ENCODE data around the gene FAM110C. TPM values are rescaled to one million over a fixed set of nuclear protein-coding genes. Genes with fewer than 3 reads are reported as not detected.
"Not testable (repeated sequence)": the region's sequence is repeated elsewhere in the genome, so short reads cannot be mapped to it uniquely, and the experiment has no call there.

The FAM110C gene
- polyA plus RNA-seq, 1 of the 3 experiments (the other 2 are of a cell fraction), result not detected

DNA sequence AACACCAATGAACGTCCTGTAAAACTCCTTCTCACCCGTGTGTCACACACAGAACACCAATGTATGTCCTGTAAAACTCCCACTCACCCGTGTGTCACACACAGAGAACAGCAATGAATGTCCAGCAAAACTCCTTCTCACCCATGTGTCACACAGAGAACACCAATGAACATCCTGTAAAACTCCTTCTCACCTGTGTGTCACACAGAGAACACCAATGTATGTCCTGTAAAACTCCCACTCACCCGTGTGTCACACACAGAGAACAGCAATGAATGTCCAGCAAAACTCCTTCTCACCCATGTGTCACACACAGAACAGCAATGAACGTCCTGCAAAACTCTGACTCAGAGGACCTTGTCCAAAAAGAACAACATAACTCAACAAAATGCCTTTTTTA, 22.3 kb upstream of the FAM110C start:
- H3K9me2 ChIP-seq; H3K4me1 ChIP-seq (ENCODE audit: control insufficient read depth in 1 of 2, insufficient read depth in 2 of 2, low read depth in 1 of 2, low read length in 1 of 2); H3K9ac ChIP-seq; H3K4me2 ChIP-seq; H3K27ac ChIP-seq (ENCODE audit: low read depth in 2 of 2, low read length in 1 of 2); H3K36me3 ChIP-seq (replicated peaks in 1 of 2; ENCODE audit: control insufficient read depth in 1 of 2, insufficient read depth in 2 of 2, low read length in 1 of 2); DNase-seq; POLR2A ChIA-PET; H3F3A ChIP-seq (replicated peaks; ENCODE audit: insufficient read depth); H3K9me3 ChIP-seq; H3K27me3 ChIP-seq (ENCODE audit: insufficient read depth); H3K79me2 ChIP-seq (ENCODE audit: insufficient read depth); H2AFZ ChIP-seq (ENCODE audit: low read depth); H3K4me3 ChIP-seq (ENCODE audit: low read depth in 2 of 2, low read length in 1 of 2); H4K20me1 ChIP-seq (ENCODE audit: insufficient read depth): not testable (repeated sequence)
- CTCF ChIA-PET, result interaction anchor here (0.6 kb wide), 1 partner anchor 218 kb away, joined by 3 read pairs; no protein-coding TSS in a partner anchor
- WGBS (ENCODE audit: low lambda C conversion rate), result 4% methylated on average over 5 of the region's 5 CpGs

DNA sequence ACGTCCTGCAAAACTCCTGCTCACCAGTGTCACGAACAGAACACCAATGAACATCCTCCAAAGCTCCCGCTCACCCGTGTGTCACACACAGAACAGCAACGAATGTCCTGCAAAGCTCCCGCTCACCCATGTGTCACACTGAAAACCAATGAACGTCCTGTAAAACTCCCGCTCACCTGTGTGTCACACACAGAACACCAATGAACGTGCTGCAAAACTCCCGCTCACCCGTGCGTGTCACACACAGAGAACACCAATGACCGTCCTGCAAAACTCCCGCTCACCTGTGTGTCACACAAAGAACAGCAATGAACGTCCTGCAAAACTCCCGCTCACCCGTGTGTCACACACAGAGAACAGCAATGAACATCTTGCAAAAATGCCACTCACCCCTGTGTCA, 20.5 kb upstream of the FAM110C start:
- no peak overlapping the region for H3K4me2 ChIP-seq
- H4K20me1 ChIP-seq (ENCODE audit: insufficient read depth), result no peaks in the 10 kb centered on the region
- no peaks in the 10 kb centered on the region for H3K36me3 ChIP-seq (replicated peaks in 1 of 2; ENCODE audit: control insufficient read depth in 1 of 2, insufficient read depth in 2 of 2, low read length in 1 of 2)
- no peaks in the 10 kb centered on the region for H3K9me2 ChIP-seq
- no peaks in the 10 kb centered on the region for H3K79me2 ChIP-seq (ENCODE audit: insufficient read depth)
- no peaks in the 10 kb centered on the region for H3K27me3 ChIP-seq (ENCODE audit: insufficient read depth)
- ChIA-PET CTCF (no interaction called here), POLR2A (no interaction called here)
- H3K4me1 ChIP-seq (ENCODE audit: control insufficient read depth in 1 of 2, insufficient read depth in 2 of 2, low read depth in 1 of 2, low read length in 1 of 2), result no peaks in the 10 kb centered on the region
- no peak overlapping the region for H2AFZ ChIP-seq (ENCODE audit: low read depth)
- no peaks in the 10 kb centered on the region for H3F3A ChIP-seq (replicated peaks; ENCODE audit: insufficient read depth)
- H3K27ac ChIP-seq (ENCODE audit: low read depth in 2 of 2, low read length in 1 of 2), result no peak overlapping the region
- TF ChIP-seq POLR2AphosphoS5 (IDR thresholded peaks at IDR 0.05; ENCODE audit: low read depth, low read length) (no peak), GABPA (IDR thresholded peaks at IDR 0.05; ENCODE audit: low read depth) (no peak), JUND (IDR thresholded peaks at IDR 0.05) (no peak), RXRA (IDR thresholded peaks at IDR 0.05; ENCODE audit: borderline replicate concordance, low read depth) (no peak), SIN3A (IDR thresholded peaks at IDR 0.05; ENCODE audit: borderline replicate concordance, low read depth, low read length) (no peak), REST (IDR thresholded peaks at IDR 0.05; ENCODE audit: low read depth, low read length) (no peak), TCF12 (IDR thresholded peaks at IDR 0.05) (no peak)
- TF ChIP-seq, protein P1, sequence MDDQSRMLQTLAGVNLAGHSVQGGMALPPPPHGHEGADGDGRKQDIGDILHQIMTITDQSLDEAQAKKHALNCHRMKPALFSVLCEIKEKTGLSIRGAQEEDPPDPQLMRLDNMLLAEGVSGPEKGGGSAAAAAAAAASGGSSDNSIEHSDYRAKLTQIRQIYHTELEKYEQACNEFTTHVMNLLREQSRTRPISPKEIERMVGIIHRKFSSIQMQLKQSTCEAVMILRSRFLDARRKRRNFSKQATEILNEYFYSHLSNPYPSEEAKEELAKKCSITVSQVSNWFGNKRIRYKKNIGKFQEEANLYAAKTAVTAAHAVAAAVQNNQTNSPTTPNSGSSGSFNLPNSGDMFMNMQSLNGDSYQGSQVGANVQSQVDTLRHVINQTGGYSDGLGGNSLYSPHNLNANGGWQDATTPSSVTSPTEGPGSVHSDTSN (IDR thresholded peaks at IDR 0.05), result no peak
- TF ChIP-seq, protein P2, sequence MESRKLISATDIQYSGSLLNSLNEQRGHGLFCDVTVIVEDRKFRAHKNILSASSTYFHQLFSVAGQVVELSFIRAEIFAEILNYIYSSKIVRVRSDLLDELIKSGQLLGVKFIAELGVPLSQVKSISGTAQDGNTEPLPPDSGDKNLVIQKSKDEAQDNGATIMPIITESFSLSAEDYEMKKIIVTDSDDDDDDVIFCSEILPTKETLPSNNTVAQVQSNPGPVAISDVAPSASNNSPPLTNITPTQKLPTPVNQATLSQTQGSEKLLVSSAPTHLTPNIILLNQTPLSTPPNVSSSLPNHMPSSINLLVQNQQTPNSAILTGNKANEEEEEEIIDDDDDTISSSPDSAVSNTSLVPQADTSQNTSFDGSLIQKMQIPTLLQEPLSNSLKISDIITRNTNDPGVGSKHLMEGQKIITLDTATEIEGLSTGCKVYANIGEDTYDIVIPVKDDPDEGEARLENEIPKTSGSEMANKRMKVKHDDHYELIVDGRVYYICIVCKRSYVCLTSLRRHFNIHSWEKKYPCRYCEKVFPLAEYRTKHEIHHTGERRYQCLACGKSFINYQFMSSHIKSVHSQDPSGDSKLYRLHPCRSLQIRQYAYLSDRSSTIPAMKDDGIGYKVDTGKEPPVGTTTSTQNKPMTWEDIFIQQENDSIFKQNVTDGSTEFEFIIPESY (IDR thresholded peaks at IDR 0.05; ENCODE audit: borderline replicate concordance, low read depth), result no peak
- DNase-seq, result no peak
- no peak overlapping the region for H3K9ac ChIP-seq
- WGBS (ENCODE audit: low lambda C conversion rate), result 9% methylated on average over 17 of the region's 17 CpGs
- H3K9me3 ChIP-seq, result no peaks in the 10 kb centered on the region
- no peak overlapping the region for H3K4me3 ChIP-seq (ENCODE audit: low read depth in 2 of 2, low read length in 1 of 2)

Data from SK-N-SH (cell line).